HEK293 (cell line): ENCODE data around the gene PLP2.

Experiments used
- CTCF ChIA-PET: fragments of 350-600 bp; formaldehyde crosslinking; extraction: SDS; loops from one replicate; lab custom pipeline; 2021; ENCODE audit warnings: antibody characterized with exemption; lab: Yijun Ruan, JAX
- POLR2A ChIA-PET: fragments of 300-600 bp; formaldehyde crosslinking; extraction: SDS; loops from one replicate; lab custom pipeline; 2020; ENCODE audit warnings: antibody characterized with exemption, inconsistent platforms; lab: Yijun Ruan, JAX
- H3K27ac ChIP-seq: fragments of 200-500 bp; sonication (Bioruptor generic); 2 replicates; pipeline ENCODE4 v1.5.1; 2014; ENCODE audit warnings: low read depth, low read length, control low read depth, inconsistent platforms; ENCODE audit errors: extremely low read depth
- H3K36me3 ChIP-seq, 2 experiments: fragments of 200-500 bp in 1 of 2; sonication (Bioruptor generic) in 1 of 2; 1 replicate in 1 of 2; 2 replicates in 1 of 2; pipeline ENCODE4 v1.5.1; 2014 to 2017; ENCODE audit warnings: inconsistent platforms in 2 of 2, low read length in 2 of 2; ENCODE audit not compliant: control insufficient read depth in 2 of 2, insufficient read depth in 1 of 2
- H3K4me1 ChIP-seq: fragments of 200-500 bp; sonication (Bioruptor generic); 2 replicates; pipeline ENCODE4 v1.5.1; 2014; ENCODE audit warnings: mild to moderate bottlenecking, low read length, inconsistent platforms; ENCODE audit not compliant: control insufficient read depth, insufficient read depth
- H3K4me3 ChIP-seq: 2 replicates; pipeline ENCODE4 v1.5.1; 2011; ENCODE audit warnings: low read depth, mild to moderate bottlenecking, control low read depth, low read length, moderate library complexity
- H3K9me3 ChIP-seq: fragments of 200-500 bp; sonication (Bioruptor generic); 2 replicates; pipeline ENCODE4 v1.5.1; 2014; ENCODE audit warnings: low read depth, low read length, inconsistent platforms; ENCODE audit not compliant: control insufficient read depth, insufficient read depth
- KLF16 ChIP-seq: fragments of 450-650 bp; formaldehyde crosslinking; IDR thresholded peaks from 2 replicates; pipeline ENCODE4 v1.5.1; 2017; ENCODE audit warnings: missing biosample characterization, missing genetic modification characterization
- KLF9 ChIP-seq: fragments of 450-650 bp; formaldehyde crosslinking; IDR thresholded peaks from 2 replicates; pipeline ENCODE4 v1.5.1; 2016; ENCODE audit warnings: missing biosample characterization, missing genetic modification characterization, low read depth
- YY2 ChIP-seq: fragments of 450-650 bp; formaldehyde crosslinking; IDR thresholded peaks from 2 replicates; pipeline ENCODE4 v1.5.1; 2016; ENCODE audit warnings: missing biosample characterization, missing genetic modification characterization
- ZNF121 ChIP-seq: fragments of 450-650 bp; formaldehyde crosslinking; IDR thresholded peaks from 2 replicates; pipeline ENCODE4 v1.5.1; 2016; ENCODE audit warnings: missing biosample characterization, missing genetic modification characterization
- ZNF132 ChIP-seq: fragments of 450-650 bp; formaldehyde crosslinking; IDR thresholded peaks from 2 replicates; pipeline ENCODE4 v1.5.1; 2017; ENCODE audit warnings: missing biosample characterization, missing genetic modification characterization, borderline replicate concordance
- ZNF211 ChIP-seq: fragments of 450-650 bp; formaldehyde crosslinking; IDR thresholded peaks from 2 replicates; pipeline ENCODE4 v1.5.1; 2016; ENCODE audit warnings: low read depth, missing biosample characterization, missing genetic modification characterization
- ZNF221 ChIP-seq: fragments of 450-650 bp; formaldehyde crosslinking; IDR thresholded peaks from 2 replicates; pipeline ENCODE4 v1.5.1; 2017; ENCODE audit warnings: missing biosample characterization, missing genetic modification characterization, borderline replicate concordance
- ZNF423 ChIP-seq: fragments of 450-650 bp; formaldehyde crosslinking; IDR thresholded peaks from 2 replicates; pipeline ENCODE4 v1.5.1; 2016; ENCODE audit warnings: missing biosample characterization, missing genetic modification characterization
- ZNF555 ChIP-seq: fragments of 450-650 bp; formaldehyde crosslinking; conservative IDR thresholded peaks from 2 replicates; pipeline ENCODE4 v1.5.1; 2017; ENCODE audit warnings: missing biosample characterization, mild to moderate bottlenecking, missing genetic modification characterization, inconsistent platforms
- ZNF624 ChIP-seq: fragments of 450-650 bp; formaldehyde crosslinking; IDR thresholded peaks from 2 replicates; pipeline ENCODE4 v1.5.1; 2017; ENCODE audit warnings: missing biosample characterization, missing genetic modification characterization
- ZNF707 ChIP-seq: fragments of 450-650 bp; formaldehyde crosslinking; IDR thresholded peaks from 2 replicates; pipeline ENCODE4 v1.5.1; 2016; ENCODE audit warnings: missing biosample characterization, missing genetic modification characterization
- ZNF837 ChIP-seq: fragments of 450-650 bp; formaldehyde crosslinking; IDR thresholded peaks from 2 replicates; pipeline ENCODE4 v1.5.1; 2016; ENCODE audit warnings: missing biosample characterization, missing genetic modification characterization
- ZSCAN23 ChIP-seq: fragments of 450-650 bp; formaldehyde crosslinking; IDR thresholded peaks from 2 replicates; pipeline ENCODE4 v1.5.1; 2016; ENCODE audit warnings: missing biosample characterization, missing genetic modification characterization
- TF ChIP-seq, protein P1 (sequence below): fragments of 450-650 bp; formaldehyde crosslinking; IDR thresholded peaks from 2 replicates; pipeline ENCODE4 v1.5.1; 2016; ENCODE audit warnings: missing biosample characterization, missing genetic modification characterization
- TF ChIP-seq, protein P2 (sequence below): IDR thresholded peaks from 2 replicates; pipeline ENCODE4 v1.6.1; 2011; ENCODE audit warnings: mild to moderate bottlenecking, low read depth, low read length, borderline replicate concordance
- TF ChIP-seq, protein P3 (sequence below): fragments of 450-650 bp; formaldehyde crosslinking; IDR thresholded peaks from 2 replicates; pipeline ENCODE4 v1.5.1; 2016; ENCODE audit warnings: missing biosample characterization, missing genetic modification characterization

PLP2 gene

DNA sequence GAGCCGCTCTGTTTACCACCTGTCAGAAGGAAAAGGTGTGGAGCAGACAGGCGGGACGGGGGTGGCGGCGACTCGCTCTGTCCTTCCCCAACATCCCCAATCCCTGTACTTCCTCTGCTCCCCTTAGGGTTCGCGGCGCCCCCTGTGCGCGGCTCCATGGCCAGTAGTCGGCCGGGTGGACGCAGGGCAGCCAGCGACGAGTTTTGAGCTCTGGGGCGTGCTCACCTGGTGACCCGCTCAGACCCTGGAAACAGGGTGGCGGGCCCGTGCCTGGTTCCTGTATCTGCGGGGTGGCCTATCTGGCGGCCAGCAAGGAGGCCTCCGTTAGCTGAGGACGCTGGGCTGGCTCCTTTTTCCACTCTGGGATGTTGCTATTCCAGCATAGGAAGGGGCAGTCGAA, 14.5 kb upstream of the PLP2 start:
- H3K27ac ChIP-seq, result no peak overlapping the region
- no peaks in the 10 kb centered on the region for H3K36me3 ChIP-seq
- no peaks in the 10 kb centered on the region for H3K9me3 ChIP-seq
- CTCF ChIA-PET, result interaction anchor here (0.5 to 1.8 kb wide), 5 partner anchors 12 to 1528 kb away, joined by 3 to 8 read pairs (median 4); no protein-coding TSS in a partner anchor
- TF ChIP-seq ZNF837 (tag by site-specific recombination), result no peak
- no peak for TF ChIP-seq KLF9 (tag by site-specific recombination)
- TF ChIP-seq, protein P1, sequence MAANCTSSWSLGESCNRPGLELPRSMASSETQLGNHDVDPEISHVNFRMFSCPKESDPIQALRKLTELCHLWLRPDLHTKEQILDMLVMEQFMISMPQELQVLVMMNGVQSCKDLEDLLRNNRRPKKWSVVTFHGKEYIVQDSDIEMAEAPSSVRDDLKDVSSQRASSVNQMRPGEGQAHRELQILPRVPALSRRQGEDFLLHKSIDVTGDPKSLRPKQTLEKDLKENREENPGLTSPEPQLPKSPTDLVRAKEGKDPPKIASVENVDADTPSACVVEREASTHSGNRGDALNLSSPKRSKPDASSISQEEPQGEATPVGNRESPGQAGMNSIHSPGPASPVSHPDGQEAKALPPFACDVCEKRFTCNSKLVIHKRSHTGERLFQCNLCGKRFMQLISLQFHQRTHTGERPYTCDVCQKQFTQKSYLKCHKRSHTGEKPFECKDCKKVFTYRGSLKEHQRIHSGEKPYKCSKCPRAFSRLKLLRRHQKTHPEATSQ (tag by site-specific recombination), result no peak
- TF ChIP-seq ZNF624, result no peak
- TF ChIP-seq, protein P2, sequence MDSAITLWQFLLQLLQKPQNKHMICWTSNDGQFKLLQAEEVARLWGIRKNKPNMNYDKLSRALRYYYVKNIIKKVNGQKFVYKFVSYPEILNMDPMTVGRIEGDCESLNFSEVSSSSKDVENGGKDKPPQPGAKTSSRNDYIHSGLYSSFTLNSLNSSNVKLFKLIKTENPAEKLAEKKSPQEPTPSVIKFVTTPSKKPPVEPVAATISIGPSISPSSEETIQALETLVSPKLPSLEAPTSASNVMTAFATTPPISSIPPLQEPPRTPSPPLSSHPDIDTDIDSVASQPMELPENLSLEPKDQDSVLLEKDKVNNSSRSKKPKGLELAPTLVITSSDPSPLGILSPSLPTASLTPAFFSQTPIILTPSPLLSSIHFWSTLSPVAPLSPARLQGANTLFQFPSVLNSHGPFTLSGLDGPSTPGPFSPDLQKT, result no peak
- TF ChIP-seq KLF16, result no peak
- H3K4me3 ChIP-seq, result no peak overlapping the region
- H3K4me1 ChIP-seq, result no peaks in the 10 kb centered on the region
- POLR2A ChIA-PET, result no interaction called here

DNA sequence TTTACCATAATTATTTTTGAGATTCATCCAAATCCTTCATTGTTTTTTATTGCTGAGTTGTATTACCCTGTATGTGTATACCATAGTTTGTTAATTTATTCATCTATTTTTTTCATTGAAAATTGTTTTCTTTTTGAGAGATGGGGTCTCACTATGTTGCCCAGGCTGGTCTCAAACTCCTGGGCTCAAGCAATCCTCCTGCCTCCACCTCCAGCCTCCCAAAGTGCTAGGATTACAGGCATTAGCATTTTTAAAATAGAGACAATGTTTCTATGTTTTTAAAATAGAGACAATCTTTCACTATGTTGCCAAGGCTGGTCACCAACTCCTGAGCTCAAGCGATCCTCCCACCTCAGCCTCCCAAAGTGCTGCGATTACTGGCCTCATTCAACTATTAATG, 10.8 kb upstream of the PLP2 start:
- no peak overlapping the region for H3K4me3 ChIP-seq
- no peaks in the 10 kb centered on the region for H3K4me1 ChIP-seq
- no peak for TF ChIP-seq YY2
- TF ChIP-seq ZNF132, result no peak
- no peak for TF ChIP-seq ZNF423 (tag by site-specific recombination)
- no peak for TF ChIP-seq ZSCAN23 (tag by site-specific recombination)
- peak; percentile 48; the same call in 1 of the 2 replicates for TF ChIP-seq ZNF121 (tag by site-specific recombination)
- TF ChIP-seq, protein P3, sequence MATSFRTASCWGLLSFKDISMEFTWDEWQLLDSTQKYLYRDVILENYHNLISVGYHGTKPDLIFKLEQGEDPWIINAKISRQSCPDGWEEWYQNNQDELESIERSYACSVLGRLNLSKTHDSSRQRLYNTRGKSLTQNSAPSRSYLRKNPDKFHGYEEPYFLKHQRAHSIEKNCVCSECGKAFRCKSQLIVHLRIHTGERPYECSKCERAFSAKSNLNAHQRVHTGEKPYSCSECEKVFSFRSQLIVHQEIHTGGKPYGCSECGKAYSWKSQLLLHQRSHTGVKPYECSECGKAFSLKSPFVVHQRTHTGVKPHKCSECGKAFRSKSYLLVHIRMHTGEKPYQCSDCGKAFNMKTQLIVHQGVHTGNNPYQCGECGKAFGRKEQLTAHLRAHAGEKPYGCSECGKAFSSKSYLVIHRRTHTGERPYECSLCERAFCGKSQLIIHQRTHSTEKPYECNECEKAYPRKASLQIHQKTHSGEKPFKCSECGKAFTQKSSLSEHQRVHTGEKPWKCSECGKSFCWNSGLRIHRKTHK (tag by site-specific recombination), result no peak
- no peak for TF ChIP-seq ZNF707 (tag by site-specific recombination)
- no peak for TF ChIP-seq ZNF211 (tag by site-specific recombination)
- no peaks in the 10 kb centered on the region for H3K9me3 ChIP-seq
- H3K27ac ChIP-seq, result no peak overlapping the region
- no peaks in the 10 kb centered on the region for H3K36me3 ChIP-seq
- ChIA-PET CTCF (interaction anchor here (0.8 to 1.5 kb wide), 3 partner anchors 18 to 65 kb away, joined by 4 read pairs; no protein-coding TSS in a partner anchor), POLR2A (no interaction called here)

DNA sequence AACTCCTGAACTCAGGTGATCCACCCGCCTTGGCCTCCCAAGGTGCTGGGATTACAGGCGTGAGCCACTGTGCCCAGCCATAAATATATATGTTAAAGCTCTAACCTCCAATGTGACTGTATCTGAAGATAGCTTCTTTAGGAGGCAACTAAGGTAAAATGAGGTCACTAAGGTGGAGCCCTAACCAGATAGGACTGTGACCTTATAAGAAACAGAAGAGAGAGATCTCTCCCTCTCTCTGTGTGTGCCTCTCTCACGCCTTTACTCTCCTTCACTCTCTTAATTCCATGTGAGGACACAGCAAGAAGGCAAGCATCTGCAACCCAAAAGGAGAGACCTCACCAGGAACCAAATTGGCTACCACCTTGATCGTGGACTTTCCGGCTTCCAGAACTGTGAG, 10.1 kb upstream of the PLP2 start:
- H3K27ac ChIP-seq, result no peak overlapping the region
- ChIA-PET POLR2A (no interaction called here), CTCF (interaction anchor here (0.6 to 1.5 kb wide), 5 partner anchors 19 to 204 kb away, joined by 4 to 5 read pairs (median 4); no protein-coding TSS in a partner anchor)
- no peak overlapping the region for H3K4me3 ChIP-seq
- no peaks in the 10 kb centered on the region for H3K9me3 ChIP-seq
- H3K36me3 ChIP-seq, result no peaks in the 10 kb centered on the region
- TF ChIP-seq ZNF221 (tag by site-specific recombination), result no peak
- no peak for TF ChIP-seq ZNF555 (tag by site-specific recombination)
- peaks cover 1% of the 10 kb centered on the region for H3K4me1 ChIP-seq
